ENCODE results near the gene AGAP3. TPM values are rescaled to one million over a fixed set of nuclear protein-coding genes. Genes with fewer than 3 reads are reported as not detected.
A peak's percentile ranks its signal among the peaks of the same experiment; 100 is the strongest.

Gene AGAP3
- total and polyA plus RNA-seq, 11 donors, result 30.3 to 83.7 (median 55.6) TPM

DNA sequence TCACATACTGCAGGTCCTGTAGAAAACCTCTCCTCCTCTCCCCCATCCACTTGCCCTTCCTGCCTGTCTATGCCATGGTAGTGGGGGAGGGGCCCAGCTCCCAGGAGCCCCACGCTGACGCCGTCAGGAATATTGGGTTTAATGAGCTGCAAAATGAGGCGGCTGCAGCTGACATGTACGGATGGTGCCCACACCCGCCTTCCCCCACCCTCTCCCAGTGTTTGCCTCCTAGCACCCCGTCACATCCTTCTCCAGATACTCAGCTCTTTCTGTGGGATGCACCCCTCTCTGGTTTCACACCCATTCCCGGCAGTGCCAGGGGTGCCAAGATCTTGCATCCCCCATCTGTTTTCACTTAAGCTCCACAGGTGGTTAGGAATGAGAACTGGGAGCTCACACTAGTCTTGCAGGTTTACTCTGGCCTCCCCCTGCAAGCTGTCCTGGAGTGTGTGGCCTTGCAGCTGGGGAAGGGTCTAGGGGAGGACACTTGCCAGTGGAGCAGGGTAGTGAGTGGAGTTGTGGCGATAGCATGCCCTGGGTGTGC lies 55.1 kb downstream of the AGAP3 start:
- DNase-seq (no peak), ATAC-seq (no peak)
- Histone ChIP-seq H3K9me3 (no peaks in the 10 kb centered on the region), H3K36me3 (peaks cover 0 to 75% (median 39%) of the 10 kb centered on the region in 9 donors), H3K4me1 (peaks cover 0 to 38% (median 13%) of the 10 kb centered on the region in 12 donors), H3K4me3 (no peak overlapping the region), H3K27me3 (no peaks in the 10 kb centered on the region), H3K27ac (no peak overlapping the region)
- 90 to 92% (median 91%) methylated on average over 9 of the region's 9 CpGs for WGBS, 4 donors
- TF ChIP-seq, protein P1, sequence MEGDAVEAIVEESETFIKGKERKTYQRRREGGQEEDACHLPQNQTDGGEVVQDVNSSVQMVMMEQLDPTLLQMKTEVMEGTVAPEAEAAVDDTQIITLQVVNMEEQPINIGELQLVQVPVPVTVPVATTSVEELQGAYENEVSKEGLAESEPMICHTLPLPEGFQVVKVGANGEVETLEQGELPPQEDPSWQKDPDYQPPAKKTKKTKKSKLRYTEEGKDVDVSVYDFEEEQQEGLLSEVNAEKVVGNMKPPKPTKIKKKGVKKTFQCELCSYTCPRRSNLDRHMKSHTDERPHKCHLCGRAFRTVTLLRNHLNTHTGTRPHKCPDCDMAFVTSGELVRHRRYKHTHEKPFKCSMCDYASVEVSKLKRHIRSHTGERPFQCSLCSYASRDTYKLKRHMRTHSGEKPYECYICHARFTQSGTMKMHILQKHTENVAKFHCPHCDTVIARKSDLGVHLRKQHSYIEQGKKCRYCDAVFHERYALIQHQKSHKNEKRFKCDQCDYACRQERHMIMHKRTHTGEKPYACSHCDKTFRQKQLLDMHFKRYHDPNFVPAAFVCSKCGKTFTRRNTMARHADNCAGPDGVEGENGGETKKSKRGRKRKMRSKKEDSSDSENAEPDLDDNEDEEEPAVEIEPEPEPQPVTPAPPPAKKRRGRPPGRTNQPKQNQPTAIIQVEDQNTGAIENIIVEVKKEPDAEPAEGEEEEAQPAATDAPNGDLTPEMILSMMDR (IDR thresholded peaks at IDR 0.05), result no peak
- intact Hi-C loops (cut with DNase I), result no loop called here

DNA sequence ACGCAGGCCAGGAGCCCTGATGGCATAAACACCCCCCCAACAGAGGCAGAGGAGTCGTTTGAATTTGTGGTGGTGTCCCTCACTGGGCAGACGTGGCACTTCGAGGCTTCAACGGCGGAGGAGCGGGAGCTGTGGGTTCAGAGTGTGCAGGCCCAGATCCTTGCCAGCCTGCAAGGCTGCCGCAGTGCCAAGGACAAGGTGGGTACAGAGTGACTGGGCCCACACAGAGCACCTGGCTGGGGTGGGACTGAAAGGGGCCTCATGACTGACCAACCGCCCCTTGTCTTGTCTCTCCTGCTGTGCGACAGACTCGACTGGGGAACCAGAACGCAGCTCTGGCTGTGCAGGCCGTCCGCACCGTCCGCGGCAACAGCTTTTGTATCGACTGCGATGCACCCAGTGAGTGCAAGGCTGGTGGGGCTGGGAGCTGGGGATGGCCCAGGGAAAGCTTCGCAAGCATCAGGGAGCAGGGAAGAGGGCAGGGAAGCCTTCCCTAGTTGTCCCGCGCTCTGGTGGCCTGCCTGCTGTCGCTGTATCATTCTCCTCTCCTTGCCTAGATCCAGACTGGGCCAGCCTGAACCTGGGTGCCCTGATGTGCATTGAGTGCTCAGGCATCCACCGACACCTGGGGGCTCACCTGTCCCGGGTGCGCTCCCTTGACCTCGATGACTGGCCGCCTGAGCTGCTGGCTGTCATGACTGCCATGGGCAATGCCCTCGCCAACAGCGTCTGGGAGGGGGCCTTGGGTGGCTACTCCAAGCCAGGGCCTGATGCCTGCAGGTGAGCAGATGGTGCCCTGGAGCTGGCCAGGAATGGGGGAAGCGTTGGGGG lies 55.8 kb downstream of the AGAP3 start:
- TF ChIP-seq, protein P1 (IDR thresholded peaks at IDR 0.05), result no peak
- TF ChIP-seq POLR2A (IDR thresholded peaks at IDR 0.05), result no peak
- H3K4me3 ChIP-seq, result no peak overlapping the region
- peaks cover 0 to 69% (median 32%) of the 10 kb centered on the region in 9 donors for H3K36me3 ChIP-seq
- DNase-seq (peak in 1 of 5 donors; percentile 54), ATAC-seq (peak in 1 of 4 donors; percentile 1)
- H3K9me3 ChIP-seq, result no peaks in the 10 kb centered on the region
- intact Hi-C loops (cut with DNase I), result no loop called here
- H3K27ac ChIP-seq, result peak overlapping the region in 1 of 12 donors; percentile 39
- 78 to 86% (median 83%) methylated on average over 10 to 31 of the region's 31 CpGs for WGBS, 4 donors
- no peaks in the 10 kb centered on the region for H3K27me3 ChIP-seq
- H3K4me1 ChIP-seq, result peaks cover 0 to 34% (median 13%) of the 10 kb centered on the region in 12 donors

DNA sequence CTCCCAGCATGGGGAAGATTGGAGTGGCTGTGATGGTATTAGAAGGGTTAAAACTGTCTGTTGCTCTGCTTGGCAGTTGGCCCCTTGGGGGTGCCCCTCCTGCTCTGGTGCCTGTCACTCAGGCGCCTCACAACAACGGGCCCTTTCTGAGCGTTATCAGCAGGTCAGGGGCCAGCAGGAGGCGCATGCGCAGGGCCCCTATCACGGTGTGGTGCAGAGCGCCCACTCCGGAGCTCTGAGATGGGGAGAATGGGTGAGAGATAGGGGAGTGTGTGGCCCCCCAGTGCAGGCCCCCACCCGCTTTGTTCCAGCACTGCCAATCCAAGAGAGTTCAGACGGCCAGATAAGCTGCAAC lies 56.4 kb downstream of the AGAP3 start:
- Histone ChIP-seq H3K27me3 (no peaks in the 10 kb centered on the region), H3K4me1 (peaks cover 0 to 28% (median 11%) of the 10 kb centered on the region in 12 donors), H3K4me3 (no peak overlapping the region), H3K9me3 (no peaks in the 10 kb centered on the region), H3K36me3 (peaks cover 0 to 63% (median 31%) of the 10 kb centered on the region in 9 donors), H3K27ac (peak overlapping the region in 3 of 12 donors; percentile 9 to 39 (median 13))
- intact Hi-C loops (cut with DNase I), result no loop called here
- no peak for TF ChIP-seq POLR2A (IDR thresholded peaks at IDR 0.05)
- TF ChIP-seq, protein P1 (IDR thresholded peaks at IDR 0.05), result no peak
- peak in 1 of 5 donors; percentile 68 for DNase-seq
- 42 to 48% (median 45%) methylated on average over 8 to 10 of the region's 10 CpGs for WGBS, 4 donors
- peak; percentile 16 to 55 (median 44) for ATAC-seq

DNA sequence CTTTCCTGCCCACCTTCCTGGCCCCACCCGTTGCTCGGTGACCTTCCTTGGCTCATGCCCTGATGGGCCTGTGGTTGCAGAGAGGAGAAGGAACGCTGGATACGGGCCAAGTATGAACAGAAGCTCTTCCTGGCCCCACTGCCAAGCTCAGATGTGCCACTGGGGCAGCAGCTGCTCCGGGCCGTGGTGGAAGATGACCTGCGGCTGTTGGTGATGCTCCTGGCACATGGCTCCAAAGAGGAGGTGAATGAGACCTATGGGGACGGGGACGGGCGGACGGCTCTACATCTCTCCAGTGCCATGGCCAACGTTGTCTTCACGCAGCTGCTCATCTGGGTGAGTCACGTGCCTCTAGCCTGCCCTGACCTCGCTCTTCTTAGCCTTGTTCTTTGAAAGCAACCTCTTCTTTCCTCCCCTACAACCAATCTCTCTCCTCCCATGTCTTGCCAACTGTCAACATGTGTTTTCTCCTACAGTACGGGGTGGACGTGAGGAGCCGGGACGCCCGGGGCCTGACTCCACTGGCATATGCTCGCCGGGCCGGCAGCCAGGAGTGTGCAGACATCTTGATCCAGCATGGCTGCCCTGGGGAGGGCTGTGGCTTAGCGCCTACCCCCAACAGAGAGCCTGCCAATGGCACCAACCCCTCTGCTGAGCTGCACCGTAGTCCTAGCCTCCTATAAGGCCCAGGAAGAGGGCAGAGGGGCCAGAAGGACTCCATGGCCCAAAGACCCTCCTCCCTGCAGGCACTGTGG lies 57.2 kb downstream of the AGAP3 start:
- intact Hi-C loops (cut with DNase I), result no loop called here
- Histone ChIP-seq H3K27ac (peak overlapping the region in 3 of 12 donors; percentile 9 to 39 (median 13)), H3K4me1 (peaks cover 0 to 20% (median 6%) of the 10 kb centered on the region in 12 donors), H3K36me3 (peaks cover 0 to 57% (median 30%) of the 10 kb centered on the region in 9 donors), H3K27me3 (no peaks in the 10 kb centered on the region), H3K4me3 (no peak overlapping the region), H3K9me3 (no peaks in the 10 kb centered on the region)
- TF ChIP-seq, protein P1 (IDR thresholded peaks at IDR 0.05), result no peak
- TF ChIP-seq POLR2A (IDR thresholded peaks at IDR 0.05), result no peak
- 68 to 73% (median 70%) methylated on average over 24 to 25 of the region's 25 CpGs for WGBS, 4 donors
- peak in 1 of 5 donors; percentile 55 for DNase-seq
- ATAC-seq, result peak; percentile 6 to 54 (median 32)
